Endodermal cell (in vitro differentiated cells): ENCODE results near the gene ZNF385D. TPM values are rescaled to one million over a fixed set of nuclear protein-coding genes. Genes with fewer than 3 reads are reported as not detected.

Source experiments
- DNase-seq: peaks from one replicate; pipeline ENCODE4 v3.0.0-alpha.2; 2017
- H3K27ac ChIP-seq: 2 replicates; pipeline ENCODE4 v1.5.1; 2013; ENCODE audit warnings: mild to moderate bottlenecking, low read depth, low read length, moderate library complexity
- H3K27me3 ChIP-seq: 2 replicates; pipeline ENCODE4 v1.6.1; 2013; ENCODE audit warnings: mild to moderate bottlenecking, low read length, moderate library complexity; ENCODE audit not compliant: insufficient read depth, control insufficient read depth, poor library complexity, severe bottlenecking
- H3K36me3 ChIP-seq: 2 replicates; pipeline ENCODE4 v1.7.0; 2013; ENCODE audit warnings: mild to moderate bottlenecking, low read length, moderate library complexity; ENCODE audit not compliant: control insufficient read depth, insufficient read depth
- H3K4me1 ChIP-seq: one replicate; pipeline ENCODE4 v1.7.0; 2013; ENCODE audit warnings: low read length; ENCODE audit not compliant: control insufficient read depth, insufficient read depth
- H3K4me3 ChIP-seq: 2 replicates; pipeline ENCODE4 v1.5.1; 2013; ENCODE audit warnings: mild to moderate bottlenecking, low read length, moderate library complexity
- H3K9ac ChIP-seq: 2 replicates; pipeline ENCODE4 v1.6.1; 2013; ENCODE audit warnings: mild to moderate bottlenecking, low read length, moderate library complexity; ENCODE audit not compliant: poor library complexity, severe bottlenecking; ENCODE audit errors: extremely low read depth
- H3K9me3 ChIP-seq: 2 replicates; pipeline ENCODE4 v1.6.1; 2013; ENCODE audit warnings: mild to moderate bottlenecking, low read length, moderate library complexity; ENCODE audit not compliant: control insufficient read depth
- H3K27ac Mint-ChIP-seq: 2 replicates; pipeline ENCODE4 v1.8.0; 2020; ENCODE audit warnings: mixed read lengths
- H3K27me3 Mint-ChIP-seq: 2 replicates; pipeline ENCODE4 v1.8.0; 2021; ENCODE audit warnings: mild to moderate bottlenecking, mixed read lengths; ENCODE audit not compliant: insufficient read depth
- H3K36me3 Mint-ChIP-seq: 2 replicates; pipeline ENCODE4 v1.8.0; 2020; ENCODE audit warnings: low read depth, mixed read lengths
- H3K4me1 Mint-ChIP-seq: 2 replicates; pipeline ENCODE4 v1.8.0; 2020; ENCODE audit warnings: mixed read lengths
- H3K4me3 Mint-ChIP-seq: 2 replicates; pipeline ENCODE4 v1.8.0; 2020; ENCODE audit warnings: mild to moderate bottlenecking, moderate library complexity, mixed read lengths
- H3K9me3 Mint-ChIP-seq: 2 replicates; pipeline ENCODE4 v1.8.0; 2020; ENCODE audit warnings: mild to moderate bottlenecking, mixed read lengths
- WGBS, 2 experiments: methylation state at CpG; one replicate each; pipeline versions ENCODE4 v1.1.5 to v1.1.7; 2013; ENCODE audit warnings: missing lambda C conversion rate in 2 of 2, mixed read lengths in 1 of 2; ENCODE audit not compliant: insufficient coverage in 1 of 2, insufficient read length in 1 of 2; 5-methylcytosine and 5-hydroxymethylcytosine counted together
- total RNA-seq, 2 donors: library from RNA; stranded (reverse); fragmentation: NEBNext Ultra II Directional in 1 of 2; extraction: Animal tissue kit (Norgen Biotek cat#: 25700) in 1 of 2; gene quantifications; 2 replicates in 1 of 2; 3 replicates in 1 of 2; pipeline ENCODE4 v1.2.1, GENCODE V29; 2021
- TF ChIP-seq, protein P1 (sequence below): fragments of 200-600 bp; sonication (generic); conservative IDR thresholded peaks from 2 replicates; pipeline ENCODE4 v1.5.0; 2021; ENCODE audit warnings: antibody characterized with exemption, mild to moderate bottlenecking

Gene ZNF385D
- total RNA-seq, 2 donors from 2014 or later: 1.1 to 3.7 TPM

DNA sequence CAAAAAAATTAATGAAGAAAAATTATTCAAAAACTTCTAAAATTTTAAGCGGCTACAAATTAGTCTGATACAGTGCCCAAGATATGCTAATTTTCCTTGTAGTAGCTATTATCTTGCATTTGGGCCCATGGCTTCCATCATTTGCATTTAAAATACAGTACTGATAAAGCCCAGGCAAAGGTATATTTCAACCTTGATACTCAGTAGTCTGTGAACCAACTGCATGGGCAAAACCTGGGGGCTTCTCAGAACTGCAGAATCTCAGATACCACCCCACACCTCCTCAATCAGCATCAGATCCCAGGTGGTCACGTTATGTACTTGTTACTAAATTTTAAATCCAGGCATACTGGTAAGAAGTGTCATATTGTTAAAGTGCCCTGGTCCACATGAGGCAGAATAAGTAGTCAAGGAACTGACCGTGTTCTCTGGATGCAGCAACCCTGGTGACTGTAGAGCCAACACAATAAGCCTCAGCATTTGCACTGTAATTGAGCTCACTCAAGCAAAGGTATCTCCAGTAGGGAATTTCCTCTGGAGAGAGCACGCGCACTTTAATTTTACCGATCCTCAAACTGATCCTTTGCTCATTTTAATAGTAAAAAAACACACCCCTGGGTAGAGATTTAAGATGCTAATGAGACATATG, 31.9 kb downstream of the ZNF385D start:
- Mint-ChIP-seq H3K27ac (no peak overlapping the region), H3K27me3 (peaks cover 21% of the 10 kb centered on the region), H3K9me3 (peaks cover 12% of the 10 kb centered on the region), H3K4me3 (no peak overlapping the region), H3K36me3 (peaks cover 2% of the 10 kb centered on the region), H3K4me1 (peaks cover 14% of the 10 kb centered on the region)
- no peaks in the 10 kb centered on the region for H3K36me3 ChIP-seq
- TF ChIP-seq, protein P1, sequence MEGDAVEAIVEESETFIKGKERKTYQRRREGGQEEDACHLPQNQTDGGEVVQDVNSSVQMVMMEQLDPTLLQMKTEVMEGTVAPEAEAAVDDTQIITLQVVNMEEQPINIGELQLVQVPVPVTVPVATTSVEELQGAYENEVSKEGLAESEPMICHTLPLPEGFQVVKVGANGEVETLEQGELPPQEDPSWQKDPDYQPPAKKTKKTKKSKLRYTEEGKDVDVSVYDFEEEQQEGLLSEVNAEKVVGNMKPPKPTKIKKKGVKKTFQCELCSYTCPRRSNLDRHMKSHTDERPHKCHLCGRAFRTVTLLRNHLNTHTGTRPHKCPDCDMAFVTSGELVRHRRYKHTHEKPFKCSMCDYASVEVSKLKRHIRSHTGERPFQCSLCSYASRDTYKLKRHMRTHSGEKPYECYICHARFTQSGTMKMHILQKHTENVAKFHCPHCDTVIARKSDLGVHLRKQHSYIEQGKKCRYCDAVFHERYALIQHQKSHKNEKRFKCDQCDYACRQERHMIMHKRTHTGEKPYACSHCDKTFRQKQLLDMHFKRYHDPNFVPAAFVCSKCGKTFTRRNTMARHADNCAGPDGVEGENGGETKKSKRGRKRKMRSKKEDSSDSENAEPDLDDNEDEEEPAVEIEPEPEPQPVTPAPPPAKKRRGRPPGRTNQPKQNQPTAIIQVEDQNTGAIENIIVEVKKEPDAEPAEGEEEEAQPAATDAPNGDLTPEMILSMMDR: no peak
- H3K9me3 ChIP-seq: peaks cover 21% of the 10 kb centered on the region
- no peak for DNase-seq
- H3K9ac ChIP-seq: no peak overlapping the region
- H3K27me3 ChIP-seq: no peaks in the 10 kb centered on the region
- no peak overlapping the region for H3K27ac ChIP-seq
- H3K4me1 ChIP-seq: peaks cover 5% of the 10 kb centered on the region
- H3K4me3 ChIP-seq: no peak overlapping the region
- WGBS, 2 experiments: 86 to 92% methylated on average over 2 to 6 of the region's 6 CpGs

DNA sequence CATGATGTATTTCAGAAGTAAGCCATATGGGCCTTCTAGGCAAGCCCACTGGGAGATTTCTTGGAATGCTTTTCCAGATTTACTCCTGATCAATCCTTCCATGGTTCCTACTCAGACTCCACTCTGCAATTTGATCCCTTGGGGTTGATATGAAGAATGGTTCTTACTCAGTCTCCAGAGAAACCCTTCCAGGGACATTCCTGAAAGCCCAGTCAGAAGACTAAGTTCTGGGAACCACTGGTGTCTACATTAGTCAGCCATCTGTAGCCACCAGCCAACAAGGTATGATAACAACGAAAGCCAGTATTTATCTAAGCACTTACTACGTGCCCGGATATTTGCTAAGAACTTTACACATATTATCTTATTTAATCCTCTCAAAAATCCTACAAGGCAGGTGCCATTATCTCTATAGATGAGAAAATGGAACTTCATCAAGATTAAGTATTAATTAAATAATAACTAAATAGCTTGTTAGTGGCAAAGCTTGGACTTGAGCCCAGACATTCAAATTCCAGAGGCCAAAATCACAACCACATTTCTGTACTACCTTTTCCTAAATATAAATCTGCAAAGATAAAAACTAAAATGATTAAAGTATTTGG, 32.7 kb downstream of the ZNF385D start:
- Histone ChIP-seq H3K9me3 (peaks cover 21% of the 10 kb centered on the region), H3K27me3 (no peaks in the 10 kb centered on the region), H3K36me3 (no peaks in the 10 kb centered on the region), H3K9ac (no peak overlapping the region), H3K27ac (peak overlapping the region; percentile 9), H3K4me1 (peaks cover 5% of the 10 kb centered on the region), H3K4me3 (peak overlapping the region; percentile 13)
- H3K9me3 Mint-ChIP-seq: peaks cover 12% of the 10 kb centered on the region
- TF ChIP-seq, protein P1: no peak
- H3K27me3 Mint-ChIP-seq: peaks cover 13% of the 10 kb centered on the region
- H3K4me1 Mint-ChIP-seq: peaks cover 14% of the 10 kb centered on the region
- H3K27ac Mint-ChIP-seq: no peak overlapping the region
- no peak overlapping the region for H3K4me3 Mint-ChIP-seq
- 63% methylated on average over 3 of the region's 3 CpGs; no CpG with 5 or more reads in 1 of the 2 experiments for WGBS, 2 experiments
- peaks cover 2% of the 10 kb centered on the region for H3K36me3 Mint-ChIP-seq
- no peak for DNase-seq

DNA sequence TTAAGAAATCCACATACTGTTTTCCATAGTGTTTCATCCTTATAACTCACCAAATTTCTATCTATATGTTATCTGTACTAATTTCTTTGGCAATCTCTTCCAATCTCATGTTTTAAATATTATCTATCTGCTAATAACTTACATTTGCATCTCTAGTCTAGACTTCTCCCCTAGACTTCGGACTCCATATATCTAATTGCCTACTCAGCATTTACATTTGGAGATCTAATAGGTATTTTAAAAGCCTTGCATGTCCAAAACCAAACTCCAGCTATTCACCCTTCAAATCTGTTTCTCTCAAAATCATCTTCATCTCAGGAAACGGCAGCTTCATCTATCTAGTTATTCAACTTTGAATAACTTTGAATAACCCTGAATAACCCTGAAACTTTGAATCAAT, 35.3 kb downstream of the ZNF385D start:
- peaks cover 5% of the 10 kb centered on the region for H3K4me1 ChIP-seq
- H3K27ac Mint-ChIP-seq: no peak overlapping the region
- peaks cover 12% of the 10 kb centered on the region for H3K9me3 Mint-ChIP-seq
- WGBS, 2 experiments: 19% methylated on average over 2 of the region's 2 CpGs; no CpG with 5 or more reads in 1 of the 2 experiments
- TF ChIP-seq, protein P1: no peak
- no peak overlapping the region for H3K9ac ChIP-seq
- H3K4me3 Mint-ChIP-seq: no peak overlapping the region
- H3K27me3 ChIP-seq: no peaks in the 10 kb centered on the region
- no peak for DNase-seq
- H3K27ac ChIP-seq: no peak overlapping the region
- peaks cover 2% of the 10 kb centered on the region for H3K27me3 Mint-ChIP-seq
- H3K4me1 Mint-ChIP-seq: peaks cover 14% of the 10 kb centered on the region
- peaks cover 21% of the 10 kb centered on the region for H3K9me3 ChIP-seq
- H3K36me3 ChIP-seq: no peaks in the 10 kb centered on the region
- H3K4me3 ChIP-seq: no peak overlapping the region
- peaks cover 2% of the 10 kb centered on the region for H3K36me3 Mint-ChIP-seq
